HG02623 (cell line): ENCODE data around the gene KRT16.
"Not testable (repeated sequence)": the region's sequence is repeated elsewhere in the genome, so short reads cannot be mapped to it uniquely, and the experiment has no call there.

Source experiments
- ATAC-seq: cut with Tn5 transposase; IDR thresholded peaks from one replicate; pipeline ENCODE4 v1.9.1; 2021; ENCODE audit warnings: moderate library complexity; ENCODE audit not compliant: unreplicated experiment

Gene KRT16

DNA sequence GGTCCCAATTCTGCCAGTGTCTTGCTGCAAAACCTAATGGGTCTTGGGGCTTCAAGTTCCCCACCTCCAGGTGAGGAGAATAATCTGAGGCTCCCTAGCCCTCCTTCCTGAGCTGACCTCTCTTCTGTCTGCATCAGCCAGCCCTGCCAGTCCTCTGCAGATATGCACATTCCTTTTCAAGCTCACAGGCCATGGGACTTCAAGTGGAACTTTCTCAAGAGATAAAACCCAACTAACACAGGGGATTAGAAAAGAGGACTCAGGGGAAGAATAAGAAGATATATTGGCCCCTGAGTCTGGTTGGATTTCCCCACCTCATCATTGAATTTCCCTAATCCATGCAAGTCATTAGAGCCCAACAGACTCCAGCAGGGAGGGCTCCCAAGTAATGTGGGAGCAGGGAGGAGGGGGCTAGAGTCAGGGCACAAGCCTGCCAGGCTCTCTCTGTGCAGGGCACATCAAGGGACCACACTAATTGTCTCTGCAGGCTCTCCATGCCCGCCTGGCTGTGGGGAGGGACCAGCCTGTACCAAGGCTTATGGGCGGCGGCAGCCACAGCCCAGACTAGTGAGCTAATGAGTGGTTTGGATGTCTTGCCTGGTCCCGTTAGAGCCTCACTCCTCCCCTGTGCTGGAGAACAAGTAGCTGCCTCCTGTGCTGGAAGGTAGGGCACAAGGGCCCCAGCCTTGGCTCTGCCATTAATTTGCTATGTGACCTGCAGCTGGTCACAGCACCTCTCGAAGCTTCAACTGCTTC, 27.1 kb downstream of the KRT16 start:
- ATAC-seq: no peak

DNA sequence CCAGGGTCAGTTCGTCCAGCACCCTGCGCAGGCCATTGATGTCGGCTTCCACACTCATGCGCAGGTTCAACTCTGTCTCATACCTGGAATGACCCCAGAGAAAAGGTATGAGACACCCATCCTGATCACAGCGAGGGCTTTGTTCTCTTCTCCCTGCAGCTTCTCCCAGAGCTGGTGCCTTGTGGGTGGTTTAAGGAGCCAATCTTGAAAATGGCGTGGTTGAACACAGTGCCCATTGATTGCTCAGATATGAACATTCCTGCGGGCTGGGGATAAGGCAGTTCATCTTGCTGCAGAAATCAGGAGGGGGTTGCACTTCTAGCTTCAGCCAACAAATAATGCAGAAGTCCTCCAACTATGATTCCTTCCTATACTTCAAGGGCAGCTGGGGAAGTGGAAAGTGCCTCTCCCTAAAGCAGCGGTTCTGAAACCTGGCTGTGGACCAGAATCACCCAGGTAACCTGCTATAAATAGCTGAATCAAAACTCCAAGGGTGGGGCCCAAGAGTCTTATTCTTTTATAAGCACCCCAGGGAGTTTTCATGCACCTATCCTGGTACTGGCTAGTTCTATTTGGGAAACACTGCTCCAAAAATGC, 28.1 kb downstream of the KRT16 start:
- ATAC-seq: not testable (repeated sequence)

DNA sequence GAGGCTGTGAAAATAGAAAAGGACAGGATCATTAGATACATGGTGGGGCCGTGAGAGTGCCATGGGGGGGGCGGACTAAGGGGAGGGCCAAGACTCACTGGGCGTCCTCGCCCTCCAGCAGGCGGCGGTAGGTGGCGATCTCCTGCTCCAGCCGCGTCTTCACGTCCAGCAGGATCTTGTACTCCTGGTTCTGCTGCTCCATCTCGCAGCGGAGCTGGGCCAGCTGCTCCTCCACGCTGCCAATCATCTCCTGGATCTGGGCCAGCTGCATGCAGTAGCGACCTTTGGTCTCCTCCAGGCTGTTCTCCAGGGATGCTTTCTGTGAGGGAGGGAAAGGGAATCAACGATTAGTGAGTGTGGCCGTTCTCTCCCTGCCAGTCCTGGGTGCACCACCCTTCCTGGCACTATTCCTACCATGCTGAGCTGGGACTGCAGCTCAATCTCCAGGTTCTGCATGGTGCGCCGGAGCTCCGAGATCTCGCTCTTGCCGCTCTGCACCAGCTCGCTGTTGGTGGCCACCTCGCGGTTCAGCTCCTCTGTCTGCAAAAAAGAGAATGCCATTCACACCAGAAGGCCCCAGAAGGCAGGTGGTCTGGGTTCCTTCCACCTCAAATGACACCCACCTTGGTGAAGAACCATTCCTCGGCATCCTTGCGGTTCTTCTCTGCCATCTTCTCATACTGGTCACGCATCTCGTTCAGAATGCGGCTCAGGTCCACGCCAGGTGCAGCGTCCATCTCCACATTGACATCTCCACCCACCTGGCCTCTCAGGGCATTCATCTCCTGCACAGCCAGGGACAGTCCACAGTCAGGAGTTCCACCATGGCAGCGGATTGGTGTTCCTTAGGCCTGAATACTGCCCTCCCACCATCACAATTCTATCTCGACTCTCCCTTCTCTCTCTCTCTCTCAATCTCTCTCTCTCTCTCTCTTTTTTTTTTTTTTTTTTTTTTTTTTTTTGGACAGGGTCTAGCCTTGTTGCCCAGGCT, 29.1 kb downstream of the KRT16 start:
- ATAC-seq: no peak

DNA sequence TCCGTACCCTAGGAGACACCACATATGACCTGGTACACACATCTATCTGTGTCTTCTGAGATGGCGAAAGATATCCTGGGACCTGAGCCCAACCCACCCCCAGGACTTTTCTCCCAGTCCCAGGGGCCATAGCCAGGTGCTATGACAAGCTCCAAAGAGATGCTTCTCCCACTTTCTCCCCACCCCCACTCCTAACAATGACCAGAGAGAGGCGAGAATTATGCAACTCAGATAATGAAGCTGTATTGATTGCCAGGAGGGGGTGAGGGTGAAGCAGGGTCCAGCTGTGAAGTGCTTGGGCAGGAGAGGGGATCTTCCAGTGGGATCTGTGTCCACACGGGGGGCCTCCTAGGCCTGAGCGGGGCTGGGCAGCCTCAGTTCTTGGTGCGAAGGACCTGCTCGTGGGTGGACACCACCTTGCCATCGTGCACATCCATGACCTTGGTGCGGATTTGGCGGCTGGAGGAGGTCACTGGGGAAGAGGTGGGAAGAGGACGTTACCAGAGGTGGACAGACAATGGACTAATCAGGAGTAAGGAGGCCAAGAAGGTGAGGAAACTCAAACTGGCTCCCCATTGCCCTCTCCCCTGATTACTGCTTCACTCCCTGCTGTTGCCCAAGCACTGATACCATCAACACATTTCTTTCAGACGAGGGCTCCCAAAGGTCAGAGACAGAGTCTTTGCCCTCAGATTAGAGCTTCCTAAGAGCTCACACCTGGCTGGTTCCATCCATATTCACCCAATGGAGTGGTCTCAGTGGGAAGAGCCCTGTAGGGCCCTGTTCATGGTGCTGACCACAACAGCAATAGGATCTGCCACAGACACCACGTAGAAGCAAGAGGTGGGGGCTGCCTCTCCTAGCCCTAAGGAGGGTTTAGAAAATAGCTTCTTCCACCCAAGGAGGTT, 30.3 kb downstream of the KRT16 start:
- not testable (repeated sequence) for ATAC-seq

DNA sequence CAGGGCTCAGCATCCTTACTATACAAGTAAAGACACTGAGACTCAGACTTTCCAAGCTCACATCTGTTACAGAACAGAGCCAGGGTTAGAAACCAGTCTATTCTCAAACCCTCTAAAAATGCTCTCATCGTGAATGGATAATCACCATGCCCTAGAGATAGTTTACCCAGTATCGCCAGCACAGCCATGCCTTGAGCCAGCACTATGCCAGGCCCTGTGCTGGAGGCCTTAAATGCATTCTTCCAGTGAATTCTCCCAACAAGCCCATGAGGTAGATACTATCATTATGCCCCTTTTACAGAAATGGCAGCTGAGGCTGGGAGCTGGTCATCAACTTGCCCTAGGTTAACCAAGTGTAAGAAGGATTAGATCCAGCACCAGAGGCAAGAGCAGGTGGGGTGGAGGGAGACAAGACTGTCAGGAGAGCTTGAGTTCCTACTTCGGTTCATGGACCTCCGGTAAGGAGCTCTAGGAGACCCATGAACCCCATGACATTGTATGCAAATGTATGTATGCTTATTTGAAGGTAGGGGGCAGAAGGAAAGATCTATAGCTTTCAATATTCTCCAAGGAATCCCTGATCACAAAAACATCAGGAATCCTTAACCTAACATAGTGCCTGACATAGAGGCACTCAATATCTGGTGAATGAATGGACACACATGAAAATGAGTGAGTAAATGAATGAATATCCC, 31.1 kb downstream of the KRT16 start:
- ATAC-seq: no peak

DNA sequence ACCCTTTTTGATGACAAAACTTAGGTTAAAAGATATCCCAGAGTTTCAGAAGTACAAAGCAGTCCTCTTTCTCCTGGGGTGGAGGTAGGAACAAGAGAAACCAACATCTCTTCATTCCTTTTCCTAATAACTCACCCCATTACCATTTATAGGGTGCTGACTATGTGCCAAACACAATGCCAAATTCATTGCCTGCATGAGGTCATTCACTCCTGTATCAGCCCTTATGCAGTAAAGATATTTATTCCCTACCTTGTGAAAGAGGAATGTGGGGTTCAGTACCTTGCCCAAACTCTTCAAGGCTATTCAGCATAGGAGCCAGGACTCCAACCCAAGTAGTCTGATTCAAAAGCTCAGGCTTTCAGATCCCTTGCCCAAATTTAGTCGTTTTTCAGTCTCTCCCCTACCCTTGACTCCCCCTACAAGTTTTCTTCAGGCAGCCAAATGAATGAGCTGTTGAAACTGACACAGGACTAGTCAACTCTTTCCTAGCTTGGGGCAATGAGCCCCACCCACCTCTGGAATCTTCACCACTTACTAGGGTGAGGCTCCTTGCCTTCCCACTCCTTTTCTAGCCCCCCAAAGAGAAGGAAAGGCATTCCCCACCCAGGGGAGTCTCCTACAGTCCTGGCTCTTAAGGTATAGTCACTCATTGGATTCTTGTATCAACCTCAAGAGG, 31.7 kb downstream of the KRT16 start:
- no peak for ATAC-seq

DNA sequence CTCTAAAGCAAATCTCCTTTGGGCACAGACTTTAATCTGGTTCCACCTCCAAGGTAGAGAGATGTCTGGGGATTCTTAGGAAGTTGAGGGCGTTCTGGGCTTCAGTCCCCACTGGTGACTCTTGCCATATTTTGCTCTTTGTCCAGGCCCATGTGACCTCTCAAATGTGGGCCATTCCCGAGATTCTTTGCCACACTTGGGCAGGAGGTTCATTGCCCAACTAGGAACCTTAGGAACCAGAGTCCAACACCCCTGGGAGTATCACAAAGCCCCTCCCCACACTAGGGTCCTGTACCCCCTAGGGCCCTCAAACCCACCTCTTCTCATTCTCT, 32.4 kb downstream of the KRT16 start:
- no peak for ATAC-seq

DNA sequence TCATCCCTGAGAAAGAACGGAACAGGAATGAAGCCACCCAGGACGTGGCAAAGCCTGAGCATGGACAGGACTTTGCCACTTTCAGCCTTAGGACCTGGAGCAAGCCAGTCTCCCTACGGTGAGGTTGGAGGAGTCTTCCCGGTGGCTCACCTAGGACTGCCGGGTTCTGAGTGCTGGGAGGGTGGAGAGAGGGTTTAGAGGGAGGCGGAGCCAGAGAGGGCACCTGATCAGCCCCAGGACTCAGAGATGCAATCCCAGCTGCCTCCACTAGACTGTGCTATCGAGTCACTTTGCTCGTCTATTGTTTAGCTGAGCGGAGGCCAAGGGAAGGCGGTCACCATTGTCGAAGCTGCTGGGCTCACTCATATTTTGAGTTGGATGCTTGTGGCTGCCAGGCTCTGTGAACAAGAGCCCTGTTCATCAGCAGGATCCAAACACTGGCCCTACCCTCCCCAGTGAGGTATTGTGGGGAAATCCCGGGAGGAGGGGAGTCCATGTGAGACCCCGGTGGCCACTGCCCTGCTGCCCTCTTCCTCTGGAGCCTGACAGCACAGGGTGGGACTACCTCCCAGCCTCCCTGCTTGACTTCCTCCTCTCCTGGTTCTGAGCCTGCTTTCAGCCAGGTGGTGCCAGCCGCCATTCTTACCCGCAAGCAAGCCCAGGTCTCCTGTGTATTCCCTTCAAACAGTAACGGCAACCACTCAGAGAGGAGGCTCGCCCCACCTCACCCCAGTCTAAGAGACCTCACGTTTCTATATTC, 32.9 kb downstream of the KRT16 start:
- ATAC-seq: no peak

DNA sequence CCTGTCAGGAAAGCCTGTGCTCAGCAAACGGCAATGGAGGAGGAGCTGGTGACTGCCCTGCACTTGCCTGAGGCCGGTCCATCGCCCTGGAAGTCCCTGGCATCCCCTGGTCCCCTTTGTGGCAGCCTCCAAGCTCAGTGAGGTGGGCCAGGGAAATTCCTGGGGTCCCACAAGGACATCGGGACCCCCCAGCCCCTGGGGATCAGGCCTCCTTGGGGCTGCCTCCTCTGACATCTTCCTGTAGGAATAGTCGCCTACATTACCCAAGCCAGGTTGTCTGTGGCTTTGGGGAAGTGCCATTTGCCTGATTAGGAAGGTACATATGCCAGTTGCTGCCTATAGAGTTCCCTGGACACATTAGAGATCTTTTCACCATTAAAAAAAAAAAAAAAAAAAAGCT, 33.6 kb downstream of the KRT16 start:
- ATAC-seq: no peak

DNA sequence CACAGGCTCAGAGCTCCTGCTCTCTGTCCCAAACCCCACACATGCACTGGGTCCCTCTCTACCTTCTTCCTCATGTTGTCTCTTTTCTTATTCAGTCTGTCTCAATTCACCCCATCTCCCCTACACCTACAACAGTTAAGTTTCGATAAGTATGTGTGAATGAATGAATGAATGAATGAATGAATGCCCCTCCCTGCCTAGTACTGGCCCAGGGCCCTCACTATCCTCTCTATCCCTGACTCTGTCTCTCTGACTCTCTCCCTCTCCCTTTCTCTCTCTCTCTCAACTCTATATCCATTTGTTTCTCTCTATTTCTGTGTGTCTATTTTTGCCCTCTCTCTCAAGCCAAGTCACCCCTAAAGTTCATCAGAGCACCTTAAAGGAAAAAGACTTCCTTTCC, 34.0 kb downstream of the KRT16 start:
- no peak for ATAC-seq

DNA sequence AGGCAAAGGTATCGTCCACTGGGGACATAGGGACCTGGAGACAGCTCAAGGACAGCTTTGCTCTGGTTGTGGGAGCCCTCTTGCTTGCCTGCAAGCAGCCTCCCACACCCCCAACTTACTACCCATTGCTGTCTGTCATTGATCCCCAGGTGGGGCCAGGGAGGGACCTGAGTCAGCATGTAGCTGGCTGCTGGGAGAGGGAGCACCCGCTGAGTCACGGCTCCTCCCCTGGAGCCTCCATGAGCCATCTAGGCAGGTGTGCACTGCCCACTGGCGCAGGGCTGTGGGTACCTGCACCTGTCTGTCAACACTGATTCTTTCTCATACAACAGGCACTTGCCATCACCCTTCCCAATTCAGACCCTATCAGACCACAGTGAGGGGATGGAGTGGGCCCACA, 35.8 kb downstream of the KRT16 start:
- ATAC-seq: not testable (repeated sequence)

DNA sequence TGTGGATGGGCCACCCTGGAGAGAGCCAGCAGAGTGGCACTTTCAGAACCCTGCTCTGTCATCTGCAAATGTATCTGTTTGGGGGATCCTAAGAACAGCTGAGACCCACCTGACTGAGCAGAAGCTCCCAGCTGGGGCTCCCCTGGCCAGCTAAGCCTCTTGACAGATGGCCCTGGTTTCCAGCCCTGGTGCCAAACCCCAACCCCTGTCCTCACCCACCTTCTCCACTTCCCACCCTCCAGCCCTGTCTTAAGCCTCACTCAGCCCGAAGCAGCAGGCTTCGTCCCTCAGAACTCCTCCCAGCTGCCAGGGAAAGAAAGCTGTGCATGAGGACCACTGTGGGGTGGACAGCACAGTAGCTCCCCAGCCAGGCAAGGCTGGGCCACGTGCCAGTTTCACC, 37.2 kb downstream of the KRT16 start:
- ATAC-seq: no peak

DNA sequence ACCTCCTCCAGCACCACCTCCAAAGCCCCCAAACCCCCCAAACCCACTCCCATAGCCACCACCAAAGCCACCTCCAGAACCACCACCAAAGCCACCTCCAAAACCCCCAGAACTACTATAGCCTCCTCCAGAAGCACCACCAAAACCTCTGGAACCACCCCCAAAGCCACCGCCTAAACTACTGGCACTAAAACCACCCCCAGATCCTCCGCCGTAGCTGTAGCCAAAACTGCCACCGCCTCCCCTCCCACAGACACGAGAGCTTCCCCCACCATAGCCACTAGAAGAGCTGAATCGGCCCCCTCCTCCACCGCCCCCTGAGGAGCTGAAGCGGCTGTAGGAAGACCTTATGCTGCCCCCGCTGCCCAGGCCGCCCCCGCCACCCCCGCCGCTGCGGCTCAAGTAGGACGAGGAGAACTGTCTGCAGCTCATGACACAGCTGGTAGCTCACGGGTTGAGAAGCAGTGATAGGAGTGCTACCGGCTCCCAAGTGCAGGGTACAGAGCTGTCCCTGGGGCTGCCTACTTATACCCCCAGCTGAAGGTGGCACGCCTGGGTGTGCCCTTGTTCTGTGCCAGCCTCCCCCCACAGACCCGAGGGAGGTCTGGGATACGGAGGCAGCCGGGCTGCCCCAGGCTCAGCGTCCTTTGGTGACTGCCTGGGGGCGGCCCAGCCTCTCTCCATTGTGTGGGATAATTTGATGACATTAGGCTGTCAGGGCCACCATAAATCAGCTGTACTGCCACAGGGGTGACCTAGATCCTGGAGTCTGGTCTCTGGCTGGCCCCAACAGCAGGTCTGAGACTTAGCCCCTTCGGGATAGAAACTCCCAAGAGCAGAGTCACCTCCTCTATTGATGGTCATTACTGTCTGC, 40.8 kb downstream of the KRT16 start, which contains the start of gene KRT9:
Gene KRT9 (minus strand): TSS at position 499 of the 874 bp plus-strand sequence. CDS start 67 bp downstream, at position 432.
- ATAC-seq: no peak

DNA sequence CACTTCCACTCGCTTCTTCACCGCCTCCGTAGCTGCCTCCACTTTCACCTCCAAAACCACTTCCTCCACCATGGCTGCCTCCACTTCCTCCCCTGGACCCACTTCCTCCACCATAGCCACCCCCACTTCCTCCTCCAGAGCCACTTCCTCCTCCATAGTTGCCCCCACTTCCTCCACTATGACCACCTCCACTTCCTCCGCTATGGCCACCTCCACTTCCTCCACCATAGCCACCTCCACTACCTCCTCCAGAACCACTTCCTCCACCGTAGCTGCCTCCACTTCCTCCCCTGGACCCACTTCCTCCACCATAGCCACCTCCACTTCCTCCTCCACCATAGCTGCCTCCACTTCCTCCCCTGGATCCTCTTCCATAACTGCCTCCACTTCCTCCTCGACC, 45.2 kb downstream of the KRT16 start:
- ATAC-seq: no peak

DNA sequence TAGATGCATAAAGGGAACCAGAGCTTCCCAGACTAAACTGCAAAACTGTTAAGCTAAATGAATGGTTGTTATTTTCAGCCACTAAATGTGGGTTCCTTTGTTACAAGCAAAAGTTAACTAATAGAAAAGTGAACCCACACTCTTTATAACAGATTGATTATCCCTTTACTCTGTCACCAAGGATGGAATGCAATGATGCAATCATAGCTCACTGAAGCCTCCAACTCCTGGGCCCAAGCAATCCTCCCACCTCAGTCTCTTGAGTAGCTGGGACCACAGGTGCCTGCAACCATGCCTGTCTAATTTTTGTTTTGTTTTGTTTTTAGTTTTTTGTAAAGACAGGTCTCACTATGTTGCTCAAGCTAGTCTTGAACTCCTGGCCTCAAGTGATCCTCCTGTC, 47.2 kb downstream of the KRT16 start:
- no peak for ATAC-seq

DNA sequence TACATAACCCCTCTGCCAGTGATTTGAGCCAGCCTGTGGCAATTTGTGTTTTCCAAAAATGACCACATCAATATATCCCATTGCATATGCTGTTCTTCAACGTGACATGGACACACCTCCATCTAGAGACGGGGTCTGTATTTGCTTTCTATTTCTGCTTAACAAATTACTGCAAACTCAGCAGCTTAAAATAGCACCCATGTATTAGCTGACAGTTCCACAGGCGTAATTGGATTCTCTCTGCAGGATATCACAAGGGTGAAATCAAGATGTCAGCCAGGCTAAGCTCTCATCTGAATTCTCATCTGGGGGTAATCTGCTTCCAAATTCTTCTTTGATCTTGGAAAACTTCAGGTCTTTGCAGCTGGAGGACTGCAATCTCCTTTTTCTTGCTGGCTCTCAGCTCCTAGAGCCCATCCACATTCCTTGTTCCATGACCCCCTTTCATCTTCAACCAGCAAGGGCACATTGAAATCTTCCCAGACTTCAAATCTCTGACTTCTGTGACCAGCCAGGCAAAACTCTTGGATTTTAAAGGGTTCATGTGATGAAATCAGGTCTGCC, 48.9 kb downstream of the KRT16 start:
- no peak for ATAC-seq

DNA sequence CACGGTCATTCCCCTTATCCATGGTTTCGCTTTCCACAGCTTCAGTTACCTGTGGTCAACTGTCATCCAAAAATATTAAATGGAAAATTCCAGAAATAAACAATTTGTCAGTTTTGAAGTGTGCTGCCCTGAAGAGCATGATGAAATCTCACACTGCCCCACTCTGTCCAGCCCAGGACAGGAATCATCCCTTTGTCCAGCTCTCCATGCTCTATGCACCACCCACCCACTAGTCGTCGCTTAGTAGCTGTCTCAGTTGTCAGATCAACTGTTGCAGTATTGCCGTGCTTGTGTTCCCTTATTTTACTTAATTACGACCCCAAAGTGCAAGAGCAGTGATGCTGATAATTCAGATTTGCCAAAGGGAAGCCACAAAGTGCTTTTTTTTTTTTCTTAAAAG, 51.0 kb downstream of the KRT16 start:
- no peak for ATAC-seq
